HG02759 (cell line): ENCODE data around the gene KCND2.

Experiments used
- ATAC-seq: cut with Tn5 transposase; IDR thresholded peaks from one replicate; pipeline ENCODE4 v1.9.1; 2021; ENCODE audit warnings: mild to moderate bottlenecking, moderate library complexity; ENCODE audit not compliant: unreplicated experiment

The KCND2 gene

DNA sequence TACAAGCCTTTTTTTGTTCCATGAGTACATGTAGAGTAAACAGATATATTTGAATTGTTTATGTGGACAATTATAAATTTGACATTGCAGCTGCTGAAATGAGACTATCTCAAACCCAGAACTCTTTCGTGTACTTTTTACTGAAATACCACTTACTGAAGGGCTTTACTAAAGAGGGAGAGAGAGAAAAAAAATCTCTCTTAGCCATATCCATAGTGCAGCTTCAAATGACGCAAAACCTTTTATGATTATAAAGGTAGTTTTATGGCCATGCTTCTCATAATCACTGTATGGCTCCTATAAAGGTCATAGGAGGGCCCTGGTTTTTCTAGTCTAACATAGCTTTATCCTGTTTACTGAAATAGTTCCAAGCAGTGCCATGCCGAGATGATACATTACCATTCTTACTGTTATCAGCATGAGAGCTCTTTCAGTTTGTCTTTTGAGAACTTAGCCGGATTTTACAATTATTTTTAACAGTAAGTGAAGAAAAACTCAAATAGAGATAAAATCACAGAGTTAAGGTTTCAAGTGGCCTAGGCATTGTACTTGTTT is 35.1 kb downstream of the KCND2 start:
- no peak for ATAC-seq

DNA sequence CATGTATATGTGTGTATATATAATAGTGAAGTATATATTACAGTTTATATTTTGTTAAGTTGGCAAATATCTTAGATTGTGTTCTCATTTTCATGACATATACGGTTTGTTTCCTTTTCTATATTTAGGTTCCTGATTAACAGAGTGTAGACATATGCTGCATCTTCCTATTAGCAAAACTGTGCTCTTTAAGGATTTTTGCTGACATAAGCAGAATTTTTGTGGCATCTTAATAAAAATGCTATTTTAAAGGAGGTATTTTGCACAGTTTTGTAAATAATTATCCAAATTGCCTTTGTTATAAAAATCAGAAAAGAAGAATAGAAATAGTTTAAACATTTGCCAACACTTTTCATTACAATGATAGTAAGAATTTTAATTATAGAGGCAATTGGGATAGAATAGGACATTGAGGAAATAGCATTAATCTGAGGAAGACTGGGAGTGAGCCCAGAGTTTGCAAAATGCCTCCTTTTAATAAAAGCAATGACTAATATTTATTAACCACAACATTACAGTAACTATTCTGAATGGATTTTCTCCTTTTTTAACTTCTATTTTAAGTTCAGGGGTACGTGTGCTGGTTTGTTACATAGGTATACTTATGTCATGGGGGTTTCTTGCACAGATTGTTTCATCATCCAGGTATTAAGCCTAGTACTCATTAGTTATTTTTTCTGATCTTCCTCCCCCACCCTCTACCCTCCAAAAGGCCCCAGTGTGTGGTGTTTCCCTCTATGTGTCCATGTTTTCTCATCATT is 38.2 kb downstream of the KCND2 start:
- no peak for ATAC-seq

DNA sequence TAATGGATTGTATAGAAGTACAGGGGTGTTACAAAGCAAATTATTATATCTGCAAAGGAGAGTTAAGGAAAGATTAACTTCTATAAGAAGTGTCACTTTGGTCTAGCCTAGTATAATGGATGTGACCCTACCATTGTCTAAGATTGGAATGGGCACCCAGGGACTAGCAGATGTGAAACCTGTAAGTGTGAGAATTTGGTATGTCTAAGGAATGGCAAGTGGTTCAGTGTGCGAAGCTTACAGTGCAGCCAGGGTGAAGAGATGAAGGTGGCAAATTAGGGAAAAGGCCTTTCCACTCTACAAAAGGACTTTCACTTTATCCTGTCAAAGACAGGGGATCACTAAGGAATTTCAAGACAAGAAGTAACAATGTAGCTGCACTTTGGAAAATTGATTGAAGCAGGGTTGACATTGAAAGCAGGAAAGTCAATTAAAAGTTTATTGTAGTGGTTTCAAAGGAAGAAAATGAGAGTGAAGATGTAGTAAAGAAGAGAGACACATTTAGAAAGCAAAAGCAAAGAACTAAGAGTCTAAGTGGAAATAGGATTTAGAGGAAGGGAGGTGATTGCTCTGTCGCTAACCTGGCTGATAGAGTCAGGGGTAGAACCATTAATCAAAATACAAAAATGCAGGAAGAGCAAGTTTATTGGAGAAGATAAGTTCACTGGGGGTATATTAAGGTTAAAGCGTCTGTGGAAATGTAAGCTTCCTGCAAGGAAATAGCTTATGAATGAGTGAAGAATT is 47.4 kb downstream of the KCND2 start:
- no peak for ATAC-seq

DNA sequence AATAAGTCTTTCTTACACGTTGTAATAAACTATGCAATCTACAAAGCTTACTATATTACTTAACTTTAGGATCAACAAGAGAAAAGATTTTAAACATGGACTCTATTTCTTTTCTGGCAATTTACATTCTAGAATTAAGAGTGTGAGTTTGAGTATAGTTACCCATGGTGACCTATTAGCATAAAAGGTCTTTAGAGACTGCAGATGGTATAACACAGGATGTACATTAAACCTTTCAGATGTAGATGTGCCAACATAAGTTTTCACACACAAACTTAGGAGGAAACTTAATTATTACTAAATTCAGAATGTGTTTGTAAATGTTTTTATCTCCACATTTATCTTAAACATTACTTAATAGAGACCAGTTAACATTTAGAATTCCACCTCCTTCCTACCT is 54.1 kb downstream of the KCND2 start:
- ATAC-seq, result no peak

DNA sequence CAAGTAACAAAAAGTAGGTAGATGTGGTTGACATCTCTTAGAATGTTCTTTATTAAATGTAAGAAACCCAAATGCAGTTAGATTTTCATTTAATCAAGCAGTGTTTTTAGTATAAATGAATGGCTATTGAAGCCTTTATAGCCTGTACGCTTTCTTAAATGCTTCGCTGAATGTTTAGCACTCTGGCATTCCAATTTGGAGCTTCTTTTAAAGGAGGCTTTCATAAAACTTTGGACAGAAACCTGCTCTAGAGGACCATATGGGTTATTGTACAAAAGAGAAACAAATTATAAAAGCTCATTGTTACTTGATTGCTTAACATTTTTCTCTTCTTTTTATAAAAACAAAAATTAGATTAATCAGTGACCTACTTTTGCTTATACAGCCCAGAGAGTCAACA is 59.5 kb downstream of the KCND2 start:
- no peak for ATAC-seq

DNA sequence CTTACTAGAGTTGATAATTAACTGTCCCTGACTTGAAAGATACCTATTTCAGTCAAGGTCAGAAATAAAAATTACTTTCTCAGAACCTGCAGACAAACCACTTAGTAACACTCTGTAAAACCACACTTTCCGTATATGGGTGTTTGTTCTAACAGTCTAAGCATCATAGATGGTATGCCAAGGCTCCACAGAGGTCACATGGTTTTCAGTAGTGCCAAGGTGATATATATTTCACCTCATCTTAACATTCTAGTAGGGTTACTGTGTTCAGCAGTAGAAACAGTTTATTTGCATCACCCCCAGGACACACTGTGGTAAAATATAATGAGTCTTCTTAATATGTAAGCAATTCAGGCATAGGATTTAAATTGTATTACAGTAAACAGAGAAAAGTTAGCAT is 61.5 kb downstream of the KCND2 start:
- ATAC-seq, result peak; percentile 79

DNA sequence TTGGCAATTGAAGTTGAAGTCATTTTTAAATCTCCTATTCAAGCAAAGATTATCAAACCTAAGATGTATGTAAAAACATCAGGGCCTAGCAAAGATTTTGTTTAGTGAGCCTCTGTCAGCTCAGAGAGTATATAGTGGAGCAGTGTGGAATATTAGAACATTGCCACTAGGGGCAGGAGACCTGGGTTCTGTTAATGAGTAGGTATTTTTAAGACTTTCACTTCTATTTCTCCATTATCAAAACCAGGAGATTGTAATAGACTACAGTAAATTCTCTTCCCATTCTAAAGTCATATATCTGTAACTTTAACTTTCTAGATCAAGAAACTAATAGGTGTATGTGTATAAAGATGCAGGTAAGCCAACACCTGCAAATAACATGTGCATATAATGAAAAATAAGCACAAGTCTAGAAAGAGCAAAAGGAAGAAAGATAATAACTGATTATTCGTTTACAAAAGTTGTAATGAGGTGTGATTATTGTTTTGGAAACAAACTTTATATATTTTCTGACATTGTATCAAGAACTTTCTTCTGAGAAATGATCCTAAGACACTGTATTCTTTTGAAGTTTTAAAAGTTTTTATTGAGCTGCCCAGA is 64.4 kb downstream of the KCND2 start:
- peak; percentile 80 for ATAC-seq

DNA sequence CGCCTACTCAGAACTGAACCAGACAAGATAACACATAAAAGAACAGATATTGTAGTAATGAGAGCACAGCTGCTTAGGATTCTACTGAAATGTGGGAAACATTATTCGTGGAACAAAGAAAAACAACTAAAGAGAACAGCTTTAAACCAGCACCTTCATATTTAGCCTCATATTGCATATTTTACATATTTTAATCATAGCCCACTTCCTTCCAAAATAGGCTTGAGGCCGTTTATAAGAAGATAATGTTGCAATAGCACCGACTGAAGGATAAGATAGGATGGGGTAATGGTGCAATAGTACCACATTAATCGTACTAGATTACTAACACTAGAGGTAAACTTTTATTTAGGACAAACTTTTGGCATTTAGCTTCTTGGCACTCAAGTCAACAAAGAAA is 71.3 kb downstream of the KCND2 start:
- ATAC-seq, result no peak

DNA sequence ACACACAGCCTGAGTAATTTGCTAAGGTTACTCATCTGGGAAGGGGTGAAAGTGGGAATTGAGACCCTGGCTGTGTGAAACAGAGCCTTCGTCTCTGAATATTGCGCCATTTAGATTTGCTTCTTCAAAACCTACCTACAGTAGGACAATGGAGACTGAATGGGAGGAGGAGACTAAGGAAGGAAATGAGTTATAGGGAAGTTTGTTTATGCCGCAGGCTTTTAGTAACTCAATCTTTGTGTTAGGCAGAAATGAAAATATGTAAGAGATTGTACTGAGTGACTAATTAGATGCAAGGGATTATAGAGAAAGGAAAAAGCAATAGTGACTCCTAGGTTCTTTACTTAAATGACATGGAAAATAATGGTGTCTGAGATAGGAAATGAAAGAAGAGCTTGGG is 80.2 kb downstream of the KCND2 start:
- ATAC-seq, result no peak

DNA sequence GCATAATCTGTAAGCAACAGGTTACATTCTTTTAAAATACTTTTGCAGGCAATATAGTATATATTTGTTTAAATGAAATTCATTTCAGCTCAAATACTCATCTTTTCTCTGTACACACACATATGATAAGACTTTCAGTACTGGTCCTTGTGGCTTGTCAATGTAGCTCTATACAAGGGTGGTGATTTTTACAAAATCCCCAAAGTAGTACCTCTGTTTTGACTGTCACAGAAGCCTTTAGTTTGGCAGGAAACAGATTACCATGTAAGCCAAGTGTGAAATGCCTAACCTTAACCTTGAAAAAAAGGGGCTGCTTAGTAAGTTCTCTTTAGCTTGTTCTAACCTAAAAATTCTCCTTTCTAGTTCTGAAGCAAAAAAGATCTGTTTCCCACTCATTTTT is 87.9 kb downstream of the KCND2 start:
- peak; percentile 95 for ATAC-seq

DNA sequence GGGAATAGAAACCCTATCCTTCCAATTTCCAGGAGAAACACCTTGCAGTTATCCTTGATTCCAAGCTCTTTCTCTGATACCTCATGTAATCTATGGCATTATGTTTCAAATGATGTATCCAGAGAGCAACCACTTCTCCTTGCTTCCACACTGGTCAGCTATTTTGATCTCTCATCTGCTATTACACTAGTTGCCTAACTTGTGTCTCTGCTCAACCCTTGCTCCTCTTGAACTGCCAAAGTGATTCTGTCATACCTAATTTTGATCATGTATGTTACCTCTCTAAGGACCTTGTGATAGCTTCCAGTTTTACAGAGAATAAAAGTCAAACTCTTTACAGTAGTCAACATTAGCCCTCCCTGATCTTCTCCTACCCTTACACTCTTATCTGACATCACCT is 90.4 kb downstream of the KCND2 start:
- no peak for ATAC-seq

DNA sequence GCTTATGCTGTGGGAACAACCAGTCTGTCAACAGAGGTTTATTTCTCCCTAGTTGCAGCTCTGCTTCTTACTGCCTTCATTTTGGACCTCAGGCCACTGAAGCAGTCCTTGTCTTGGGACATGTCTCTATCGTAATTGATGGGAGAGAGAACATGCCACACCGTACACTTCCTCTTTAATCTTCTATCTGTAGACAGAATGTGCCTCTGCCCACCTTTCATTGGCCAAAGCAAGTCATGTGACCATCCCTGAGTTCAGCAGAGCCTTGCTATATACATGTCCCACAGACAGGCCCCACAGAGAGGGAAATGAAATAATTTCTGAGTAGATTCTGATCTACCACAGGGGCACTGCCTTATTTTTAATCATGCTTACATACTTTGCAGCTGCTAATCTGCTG is 98.0 kb downstream of the KCND2 start:
- ATAC-seq, result no peak

DNA sequence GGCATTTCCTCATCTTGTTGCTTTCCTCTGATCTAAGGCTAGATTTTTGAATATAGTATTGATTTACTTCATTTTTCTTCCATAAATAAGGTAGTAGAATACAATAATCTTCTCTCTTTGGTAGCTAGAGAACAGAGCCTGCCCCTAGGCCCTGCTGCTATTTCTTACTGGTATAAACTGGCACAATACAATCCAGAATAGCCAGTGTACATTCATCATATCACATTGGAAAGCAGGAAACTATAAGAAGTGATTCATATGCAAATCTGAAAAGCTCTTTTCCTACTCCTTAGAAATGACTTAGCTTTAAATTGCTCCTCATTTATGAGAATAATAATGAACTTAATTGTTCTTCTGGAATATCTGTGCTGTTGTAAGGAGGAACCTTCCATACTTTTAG is 100.2 kb downstream of the KCND2 start:
- ATAC-seq, result no peak

DNA sequence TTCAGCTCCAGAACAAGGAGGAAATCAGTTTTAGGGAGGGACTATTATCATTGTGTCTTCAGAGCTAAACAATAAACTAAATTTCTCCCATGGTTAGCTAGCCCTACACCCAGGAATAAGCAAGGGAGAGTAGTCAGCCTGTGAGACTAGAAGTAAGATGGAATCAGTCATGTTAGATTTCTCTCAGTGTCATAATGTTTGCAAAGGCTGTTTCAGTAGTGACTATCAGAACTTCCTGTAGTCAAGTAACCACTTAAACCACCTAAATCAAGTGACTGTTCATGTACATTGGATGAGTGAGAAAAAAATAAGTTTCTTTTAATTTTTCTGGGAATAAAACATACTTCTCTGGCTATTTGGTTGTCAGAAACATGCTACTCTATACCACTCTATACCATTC is 121.6 kb downstream of the KCND2 start:
- ATAC-seq, result peak; percentile 33

DNA sequence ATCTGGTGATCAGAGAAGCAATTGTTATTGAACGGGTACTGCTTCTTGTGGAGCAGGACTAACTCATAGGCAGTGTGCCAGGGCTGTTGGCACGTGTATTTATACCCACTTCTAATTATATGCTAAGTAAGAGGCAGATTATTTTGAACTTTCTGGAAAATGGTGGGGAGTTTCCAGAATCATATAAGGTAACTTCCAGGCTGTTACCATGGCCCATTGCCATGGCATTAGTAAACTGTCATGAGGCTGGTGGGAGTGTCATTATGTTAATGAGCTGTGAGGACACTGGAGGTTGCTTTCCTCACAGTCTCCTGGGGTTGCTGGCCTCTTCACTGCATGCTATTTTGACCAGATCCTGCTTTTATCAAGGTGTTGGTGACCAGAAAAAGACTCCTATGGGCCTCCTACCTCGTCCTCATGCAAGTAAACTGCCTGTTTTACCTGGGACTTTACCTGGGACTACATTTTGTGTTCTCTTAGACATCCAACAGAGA is 122.6 kb downstream of the KCND2 start:
- ATAC-seq, result peak; percentile 97

DNA sequence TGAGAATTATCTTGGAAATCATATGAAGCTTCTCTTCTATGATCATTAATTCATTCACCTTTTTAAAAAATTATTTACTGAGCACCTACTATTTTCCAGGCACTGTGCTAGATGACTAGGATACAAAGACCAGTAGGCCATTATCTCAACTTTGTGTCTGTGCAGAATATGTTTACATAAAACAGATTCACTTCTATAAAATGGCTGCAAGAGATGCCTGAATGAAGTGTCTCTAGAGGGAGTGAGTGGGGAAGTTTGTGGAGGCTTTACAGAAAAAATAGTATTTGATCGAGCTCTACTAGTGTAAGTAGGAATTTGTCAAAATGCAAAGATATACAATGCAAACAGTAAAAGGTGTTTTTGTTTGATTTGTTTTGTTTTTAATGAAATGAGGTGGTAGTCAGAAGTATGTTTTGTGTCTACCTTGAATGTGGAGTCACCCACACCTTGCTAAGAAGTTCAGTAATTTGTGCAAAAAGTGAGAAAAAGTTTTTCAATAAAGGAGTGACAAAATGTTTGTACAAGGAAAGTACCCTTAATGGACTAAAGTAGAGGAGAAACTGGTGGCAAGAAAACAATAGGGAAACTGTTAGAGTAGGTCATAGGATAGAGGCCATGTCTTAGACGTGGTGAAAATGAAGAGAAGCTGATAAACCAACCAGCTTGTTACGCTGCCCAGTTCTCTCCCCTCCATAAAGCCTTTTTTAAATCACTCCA is 125.5 kb downstream of the KCND2 start:
- no peak for ATAC-seq

DNA sequence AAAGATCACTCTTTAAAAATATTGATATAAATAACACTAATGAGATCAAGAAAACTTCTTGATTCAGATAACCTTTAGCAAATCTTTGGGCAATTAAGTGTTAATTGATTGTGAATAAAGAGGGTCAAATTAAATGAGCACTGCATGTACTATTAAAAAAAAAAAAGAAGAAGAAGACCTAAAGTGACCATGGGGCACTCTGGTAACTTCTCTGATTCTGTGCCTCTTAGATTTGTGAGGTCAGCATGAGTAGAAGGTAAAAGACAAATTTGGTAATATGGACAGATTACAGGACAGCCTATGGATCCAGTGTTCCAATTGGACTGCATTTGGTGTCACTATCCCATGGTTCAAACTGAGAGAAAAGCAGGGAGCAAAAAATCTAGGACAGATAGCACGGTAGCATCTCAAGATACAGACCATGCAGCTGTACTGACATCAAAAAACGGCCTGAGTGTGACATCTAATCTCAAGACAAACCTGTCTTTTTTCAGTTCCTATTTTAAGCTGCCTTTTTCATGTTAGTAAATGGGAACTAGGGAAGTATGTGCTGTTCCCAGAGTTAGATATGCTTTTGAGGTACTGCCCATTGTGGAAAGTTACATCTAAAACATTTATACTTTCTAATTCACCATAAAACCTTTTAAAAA is 128.0 kb downstream of the KCND2 start:
- peak; percentile 35 for ATAC-seq

DNA sequence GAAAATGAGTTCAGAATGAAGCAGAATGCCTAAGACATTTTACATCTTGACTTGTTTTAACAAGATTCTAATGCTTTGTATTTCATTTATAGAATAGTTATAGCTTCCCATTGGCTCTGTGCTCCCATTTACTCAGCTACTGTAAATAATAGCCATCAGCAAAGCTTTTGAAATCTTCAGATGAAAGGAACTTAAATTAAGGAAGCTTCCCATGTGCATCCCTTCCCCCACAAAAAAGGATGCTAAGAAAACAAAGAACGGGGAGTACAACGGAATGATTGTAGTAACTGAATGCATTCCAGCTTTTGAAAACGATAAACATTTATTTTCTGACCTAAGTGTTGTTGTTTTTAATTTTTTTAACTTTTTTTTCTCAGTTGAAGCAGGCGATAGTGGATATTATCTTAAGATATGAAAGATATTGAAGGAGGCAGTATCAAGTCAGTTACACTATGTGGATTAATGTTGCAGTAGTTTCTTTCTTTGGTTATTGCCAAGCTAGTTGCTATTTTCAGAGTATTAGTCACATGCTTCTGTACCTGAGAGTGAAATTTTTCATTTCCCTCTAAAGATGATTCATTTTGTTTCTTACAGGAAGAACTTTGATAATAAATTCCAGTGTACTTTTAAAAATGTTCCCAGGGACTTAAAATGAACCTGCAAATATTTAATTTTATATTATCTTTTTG is 129.2 kb downstream of the KCND2 start:
- peak; percentile 52 for ATAC-seq

DNA sequence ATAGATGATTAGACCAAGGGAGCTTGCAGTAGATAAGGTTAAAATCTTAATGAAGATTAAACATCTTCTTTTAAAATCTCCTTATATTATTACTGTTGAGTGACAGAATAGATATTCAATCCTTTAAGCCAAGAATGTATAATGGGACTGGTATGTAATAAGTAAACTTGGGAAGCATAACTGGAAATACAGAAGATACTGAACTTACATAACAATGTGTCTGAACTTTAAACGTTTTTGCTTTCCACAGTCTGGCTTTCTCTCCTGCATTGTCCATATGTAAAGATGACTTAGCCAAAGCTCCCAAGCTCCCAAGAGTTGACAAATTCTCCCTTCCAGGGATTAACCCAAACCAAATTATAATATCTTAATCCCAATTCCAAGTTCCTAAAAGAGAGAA is 129.8 kb downstream of the KCND2 start:
- ATAC-seq, result no peak

DNA sequence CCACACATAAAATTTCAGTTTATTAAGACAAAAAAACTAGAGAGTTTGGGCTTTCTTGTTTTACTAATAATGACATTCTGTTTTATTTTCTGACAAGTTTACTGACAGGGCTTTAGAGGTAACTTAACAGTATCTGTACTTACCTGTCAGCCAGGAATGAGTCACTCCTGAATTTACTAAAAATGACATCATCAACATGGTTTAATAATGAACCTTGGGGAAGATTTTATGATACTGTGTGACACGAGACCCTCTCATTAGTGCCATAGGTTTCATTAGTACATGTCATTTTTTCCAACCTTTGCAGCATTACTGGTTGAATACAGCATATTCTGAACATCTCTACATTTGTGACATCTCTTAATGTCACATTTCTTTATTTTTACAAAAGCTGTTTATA is 131.1 kb downstream of the KCND2 start:
- peak; percentile 69 for ATAC-seq
